B cell (primary cell): Measurements from ENCODE around the gene CASTOR1. TPM values are rescaled to one million over a fixed set of nuclear protein-coding genes. Genes with fewer than 3 reads are reported as not detected.

ENCODE experiments used
- ATAC-seq: fragments of 200-7000 bp; cut with Tn5 transposase; one replicate; pipeline ENCODE4 v1.10.0; 2021; ENCODE audit warnings: low read depth, mild to moderate bottlenecking, moderate number of reproducible peaks, moderate library complexity
- CTCF ChIA-PET: fragments of 350-600 bp; sonication (Branson Sonifier 250); formaldehyde crosslinking; loops from one replicate; lab custom pipeline; 2021; ENCODE audit warnings: antibody characterized with exemption, inconsistent platforms; lab: Charles Lee
- POLR2A ChIA-PET: fragments of 350-600 bp; sonication (Branson Sonifier 250); formaldehyde crosslinking; loops from one replicate; lab custom pipeline; 2021; ENCODE audit warnings: antibody characterized with exemption; lab: Charles Lee
- DNase-seq: peaks from one replicate; pipeline ENCODE4 v3.0.0; 2013
- H2AFZ ChIP-seq: 2 replicates; pipeline ENCODE4 v1.6.1; 2012; ENCODE audit warnings: mild to moderate bottlenecking, low read depth, low read length; ENCODE audit not compliant: insufficient read depth, poor library complexity, severe bottlenecking
- H3K27ac ChIP-seq, 2 donors: 1 replicate in 1 of 2; 2 replicates in 1 of 2; pipeline ENCODE4 v1.5.1; 2012 to 2013; ENCODE audit warnings: low read length in 2 of 2, mild to moderate bottlenecking in 2 of 2, moderate library complexity in 1 of 2
- H3K27me3 ChIP-seq, 4 experiments: fragments of 200-600 bp in 1 of 4; sonication (generic) in 1 of 4; replicated peaks in 1 of 4; 1 replicate in 2 of 4; 2 replicates in 2 of 4; pipeline versions ENCODE4 v1.6.1 to v1.7.0; 2013 to 2016; ENCODE audit warnings: low read length in 3 of 4, mild to moderate bottlenecking in 2 of 4, mixed read lengths in 1 of 4, moderate library complexity in 1 of 4; ENCODE audit not compliant: insufficient read depth in 4 of 4, control insufficient read depth in 3 of 4; ENCODE audit errors: control extremely low read depth in 1 of 4
- H3K36me3 ChIP-seq, 2 experiments: replicated peaks in 1 of 2; 1 replicate in 1 of 2; 2 replicates in 1 of 2; pipeline versions ENCODE4 v1.6.1 to v1.7.1; 2013; ENCODE audit warnings: low read length in 1 of 2; ENCODE audit not compliant: insufficient read depth in 2 of 2, control insufficient read depth in 1 of 2; ENCODE audit errors: control extremely low read depth in 1 of 2, extremely low read depth in 1 of 2
- H3K4me1 ChIP-seq, 2 donors: fragments of 200-600 bp in 1 of 2; sonication (generic) in 1 of 2; 1 replicate in 1 of 2; 2 replicates in 1 of 2; pipeline versions ENCODE4 v1.5.1 to v1.6.1; 2013 to 2017; ENCODE audit warnings: low read length in 2 of 2; ENCODE audit not compliant: control insufficient read depth in 2 of 2, insufficient read depth in 2 of 2
- H3K4me2 ChIP-seq: replicated peaks from 2 replicates; pipeline ENCODE3; 2012; ENCODE audit warnings: mild to moderate bottlenecking, low read depth, low read length; ENCODE audit not compliant: poor library complexity, severe bottlenecking
- H3K4me3 ChIP-seq, 5 experiments: fragments of 200-600 bp in 1 of 5; sonication (generic) in 1 of 5; 1 replicate in 3 of 5; 2 replicates in 2 of 5; pipeline versions ENCODE4 v1.5.1 to v1.7.0; 2011 to 2016; ENCODE audit warnings: low read length in 4 of 5, mild to moderate bottlenecking in 4 of 5, low read depth in 2 of 5, control low read depth in 1 of 5, moderate library complexity in 1 of 5; ENCODE audit not compliant: insufficient read depth in 1 of 5; ENCODE audit errors: control extremely low read depth in 1 of 5, extremely low read depth in 1 of 5
- H3K79me2 ChIP-seq: fragments of 200-600 bp; sonication (generic); one replicate; pipeline ENCODE4 v1.6.0; 2016; ENCODE audit warnings: low read length; ENCODE audit not compliant: control insufficient read depth, insufficient read depth
- H3K9ac ChIP-seq: fragments of 200-600 bp; sonication (generic); 2 replicates; pipeline ENCODE4 v1.6.1; 2017; ENCODE audit warnings: mild to moderate bottlenecking, low read length, moderate library complexity
- H3K9me3 ChIP-seq, 3 donors: one replicate each; pipeline versions ENCODE4 v1.6.1 to v1.7.1; 2013; ENCODE audit warnings: low read length in 2 of 3; ENCODE audit not compliant: control insufficient read depth in 2 of 3, insufficient read depth in 1 of 3; ENCODE audit errors: control extremely low read depth in 1 of 3
- H4K20me1 ChIP-seq: 2 replicates; pipeline ENCODE4 v1.6.0; 2012; ENCODE audit warnings: mild to moderate bottlenecking, low read length; ENCODE audit not compliant: insufficient read depth, control insufficient read depth, poor library complexity, severe bottlenecking
- H3K27ac Mint-ChIP-seq: one replicate; pipeline ENCODE4 v1.8.0; 2021; ENCODE audit warnings: mixed read lengths
- H3K27me3 Mint-ChIP-seq: one replicate; pipeline ENCODE4 v1.8.0; 2021; ENCODE audit warnings: mixed read lengths
- H3K4me1 Mint-ChIP-seq: one replicate; pipeline ENCODE4 v1.8.0; 2021; ENCODE audit warnings: mixed read lengths
- H3K4me3 Mint-ChIP-seq: one replicate; pipeline ENCODE4 v1.8.0; 2021; ENCODE audit warnings: mixed read lengths
- H3K9me3 Mint-ChIP-seq: one replicate; pipeline ENCODE4 v1.8.0; 2022; ENCODE audit warnings: mixed read lengths; ENCODE audit not compliant: insufficient read depth
- CTCF ChIP-seq: fragments of 200-600 bp; IDR thresholded peaks from one replicate; pipeline ENCODE4 v1.8.0; 2022; ENCODE audit warnings: antibody characterized with exemption, mild to moderate bottlenecking
- EZH2 ChIP-seq: IDR thresholded peaks from 2 replicates; pipeline ENCODE4 v1.6.1; 2012; ENCODE audit warnings: borderline replicate concordance, low read depth, mild to moderate bottlenecking, moderate library complexity, low read length; ENCODE audit not compliant: insufficient read depth, poor library complexity, severe bottlenecking
- WGBS: methylation state at CpG from one replicate; pipeline ENCODE4 v1.1.5; 2013; ENCODE audit warnings: missing lambda C conversion rate; ENCODE audit not compliant: insufficient coverage; 5-methylcytosine and 5-hydroxymethylcytosine counted together
- intact Hi-C: fragments of 100-400 bp; cut with micrococcal nuclease; formaldehyde crosslinking; loops from one replicate; pipeline ENCODE4 v1.10.0; 2022
- polyA plus RNA-seq: library from polyadenylated mRNA; depleted of rRNA; stranded (reverse); fragments of >200 nt; gene quantifications from 2 replicates; pipeline ENCODE4 v1.2.3, GENCODE V29; 2012
- total RNA-seq, 2 donors: library from RNA; stranded (reverse); fragments of 120-200 nt in 1 of 2; gene quantifications; 1 replicate in 1 of 2; 2 replicates in 1 of 2; pipeline versions ENCODE4 v1.2.3 to v1.2.4, GENCODE V29; 2013 to 2022

CASTOR1 gene
- total and polyA plus RNA-seq, 2 donors (not counting 1 experiment from before 2014, with no cell fraction given), result 16.3 to 18.4 TPM

- no peaks in the 10 kb centered on the region for H3K9me3 ChIP-seq
- H3K4me3 ChIP-seq, result peak overlapping the region in 4 of 5 experiments; percentile 69 to 83 (median 72)
- Mint-ChIP-seq H3K4me1 (peaks cover 38% of the 10 kb centered on the region), H3K27ac (peak overlapping the region; percentile 93), H3K9me3 (no peaks in the 10 kb centered on the region), H3K27me3 (no peaks in the 10 kb centered on the region), H3K4me3 (peak overlapping the region; percentile 93)
- peaks cover 0 to 39% of the 10 kb centered on the region in 2 experiments for H3K36me3 ChIP-seq
- peak overlapping the region; percentile 98 for H3K4me2 ChIP-seq
- intact Hi-C loops, result no loop called here
- ChIA-PET POLR2A (interaction anchor here (1.1 to 5.9 kb wide), 7 partner anchors 14 to 134 kb away, joined by 3 to 64 read pairs (median 16); partner anchors contain the start of genes CCDC157, SEC14L2, SF3A1 and TBC1D10A), CTCF (interaction anchor here (1.4 to 13.2 kb wide), 8 partner anchors 19 to 135 kb away, joined by 3 to 510 read pairs (median 80); partner anchors contain the start of genes CCDC157, MTFP1, RNF215 and SEC14L2)
- H3K4me1 ChIP-seq, result peaks cover 23 to 44% of the 10 kb centered on the region in 2 donors
- 50% methylated on average over 2 of the region's 3 CpGs for WGBS
- peaks cover 16% of the 10 kb centered on the region for H4K20me1 ChIP-seq
- H3K79me2 ChIP-seq, result peaks cover 20% of the 10 kb centered on the region
- ATAC-seq, result no peak
- peak overlapping the region; percentile 92 for H2AFZ ChIP-seq
- no peak overlapping the region for H3K9ac ChIP-seq
- DNase-seq, result no peak
- H3K27ac ChIP-seq, result peak overlapping the region; percentile 34 to 72
- H3K27me3 ChIP-seq, result no peaks in the 10 kb centered on the region
- TF ChIP-seq CTCF (no peak), EZH2 (no peak)
Observed at GRCh38 chr22:30290342-30291057, 1.2 kb upstream of the CASTOR1 start.

GRCh38 chr22:30289980-30290313 lies 642 bp upstream of the CASTOR1 start:
- CTCF ChIA-PET, result interaction anchor here (2.7 to 13.2 kb wide), 10 partner anchors 19 to 195 kb away, joined by 11 to 510 read pairs (median 46); partner anchors contain the start of genes CCDC157, MTFP1, RNF215 and SEC14L2
- ATAC-seq (peak; percentile 24), DNase-seq (no peak)
- Histone ChIP-seq H2AFZ (peak overlapping the region; percentile 92), H4K20me1 (peaks cover 11% of the 10 kb centered on the region), H3K27me3 (no peaks in the 10 kb centered on the region), H3K4me3 (peak overlapping the region; percentile 13 to 83 (median 70)), H3K36me3 (peaks cover 0 to 37% of the 10 kb centered on the region in 2 experiments), H3K79me2 (peaks cover 14% of the 10 kb centered on the region), H3K4me1 (peaks cover 23 to 44% of the 10 kb centered on the region in 2 donors), H3K4me2 (peak overlapping the region; percentile 98), H3K9ac (peak overlapping the region; percentile 77), H3K9me3 (no peaks in the 10 kb centered on the region), H3K27ac (peak overlapping the region; percentile 34 to 72)
- H3K27ac Mint-ChIP-seq, result peak overlapping the region; percentile 93
- H3K4me1 Mint-ChIP-seq, result peaks cover 38% of the 10 kb centered on the region
- TF ChIP-seq EZH2 (no peak), CTCF (no peak)
- no peaks in the 10 kb centered on the region for H3K27me3 Mint-ChIP-seq
- H3K9me3 Mint-ChIP-seq, result no peaks in the 10 kb centered on the region
- intact Hi-C loops, result loop anchor here (1.0 to 5.0 kb wide), 4 partner anchors 15 to 302 kb away; partner anchors contain the start of genes PES1 and SF3A1
- POLR2A ChIA-PET, result interaction anchor here (1.3 to 5.9 kb wide), 7 partner anchors 15 to 134 kb away, joined by 3 to 64 read pairs (median 20); partner anchors contain the start of genes CCDC157, RNF215, SF3A1 and TBC1D10A
- peak overlapping the region; percentile 93 for H3K4me3 Mint-ChIP-seq
- 14% methylated on average over 10 of the region's 12 CpGs for WGBS
